ENCODE results near the gene TUFM.
"Not testable (repeated sequence)": the region's sequence is repeated elsewhere in the genome, so short reads cannot be mapped to it uniquely, and the experiment has no call there.

The TUFM gene

DNA sequence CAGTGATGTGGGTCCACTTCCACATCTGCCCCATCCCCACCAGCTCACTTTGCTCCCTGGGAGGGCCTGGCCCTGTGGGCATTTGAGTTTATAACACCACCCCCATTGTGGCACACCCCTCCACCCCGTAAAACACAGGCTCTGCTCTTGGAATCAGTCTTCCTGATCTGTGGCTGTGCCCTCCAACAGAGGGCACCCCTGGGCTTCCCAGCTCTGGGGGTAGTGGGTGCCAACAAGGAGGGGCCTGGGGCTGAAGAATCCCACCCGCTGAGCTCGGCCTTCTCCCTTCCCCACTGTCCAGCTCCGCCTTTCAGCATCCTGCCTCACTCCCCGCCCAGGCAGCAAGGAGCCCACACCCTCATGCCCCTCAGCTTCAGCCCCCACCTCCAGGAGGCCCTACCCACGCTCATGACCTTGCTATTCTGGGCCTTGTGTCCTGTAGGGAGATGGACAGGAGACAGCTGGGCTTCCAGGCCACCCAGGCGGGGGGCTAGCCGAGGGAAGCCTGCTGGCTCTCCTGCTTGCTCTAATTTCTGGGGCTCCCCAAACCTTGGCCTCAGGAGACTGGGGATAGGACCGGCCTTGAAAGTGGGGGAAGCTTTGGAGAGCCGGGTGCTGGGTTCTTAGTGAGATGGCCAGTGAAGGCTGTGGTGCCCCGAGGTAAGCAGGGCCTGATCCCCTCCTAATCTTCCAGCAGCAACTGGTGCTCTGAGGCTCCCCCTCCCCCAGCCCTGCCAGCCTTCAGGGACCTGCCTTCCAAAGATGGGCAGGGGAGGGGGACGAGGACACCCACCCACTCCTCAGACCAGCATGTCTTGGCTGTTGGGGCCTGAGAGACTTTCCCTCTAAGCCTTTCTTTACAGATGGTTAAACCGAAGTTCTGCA, 29.2 kb upstream of the TUFM start:
- no peak for DNase-seq (ENCODE audit: low read depth)

- DNase-seq (ENCODE audit: low read depth): no peak
Measured at GRCh38 chr16:28874406-28874805, 28.3 kb upstream of the TUFM start.

- DNase-seq (ENCODE audit: low read depth): peak; percentile 42
Measured at GRCh38 chr16:28873543-28874201, 27.5 kb upstream of the TUFM start.

DNA sequence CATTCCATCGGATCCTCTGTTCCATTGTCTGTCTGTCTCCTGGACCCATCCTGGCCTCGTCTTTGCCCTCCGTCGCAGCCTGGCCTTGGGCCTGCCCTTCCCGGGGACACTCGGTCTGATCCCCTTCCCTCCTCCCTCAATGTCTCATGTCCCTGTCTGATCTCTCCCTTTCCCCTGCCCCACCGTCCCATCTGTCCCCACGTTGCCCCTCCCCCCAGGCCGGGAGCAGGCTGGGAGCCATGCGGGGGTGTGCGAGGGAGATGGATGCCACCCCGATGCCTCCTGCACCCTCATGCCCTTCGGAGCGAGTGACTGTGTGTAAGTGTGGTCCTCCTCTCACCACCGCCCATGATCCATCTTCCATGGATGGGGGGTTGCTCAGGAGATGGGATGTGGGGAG, 26.8 kb upstream of the TUFM start:
- DNase-seq (ENCODE audit: low read depth): no peak

GRCh38 chr16:28869201-28869600, 23.1 kb upstream of the TUFM start:
- DNase-seq (ENCODE audit: low read depth): no peak

DNA sequence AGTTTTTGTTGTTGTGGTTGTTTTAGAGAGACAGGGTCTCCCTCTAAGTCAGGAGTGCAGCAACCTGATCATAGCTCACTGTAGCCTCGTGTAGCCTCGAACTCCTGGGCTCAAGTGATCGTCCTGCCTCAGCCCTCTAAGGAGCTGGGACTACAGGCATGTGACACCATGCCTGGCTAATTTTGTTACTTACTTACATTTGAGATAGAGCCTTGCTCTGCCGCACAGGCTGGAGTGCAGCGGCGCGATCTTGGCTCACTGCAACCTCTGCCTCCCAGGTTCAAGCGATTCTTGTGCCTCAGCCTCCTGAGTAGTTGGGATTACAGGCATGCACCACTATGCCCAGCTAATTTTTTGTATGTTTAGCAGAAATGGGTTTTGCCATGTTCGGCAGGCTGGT, 21.5 kb upstream of the TUFM start:
- not testable (repeated sequence) for DNase-seq (ENCODE audit: low read depth)

DNA sequence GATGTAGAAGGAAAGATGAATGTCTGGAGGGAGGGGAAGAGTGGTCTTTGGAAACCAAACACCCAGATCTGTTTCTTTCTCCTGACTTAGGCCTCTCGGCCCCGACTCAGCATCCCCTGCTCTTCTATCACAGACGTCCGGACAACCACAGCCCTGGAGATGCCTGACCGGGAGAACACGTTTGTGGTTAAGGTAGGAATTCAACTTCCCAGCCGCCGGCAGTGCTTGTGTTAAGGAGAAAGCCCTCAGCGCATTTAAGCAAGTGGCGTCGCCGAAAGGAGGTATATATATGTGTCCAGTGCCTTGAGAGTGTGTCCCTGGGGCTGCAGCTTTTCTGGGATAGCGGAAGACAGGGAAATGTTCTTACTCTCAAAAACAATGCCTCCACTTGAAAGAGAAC, 21.1 kb upstream of the TUFM start:
- DNase-seq (ENCODE audit: low read depth): no peak

DNA sequence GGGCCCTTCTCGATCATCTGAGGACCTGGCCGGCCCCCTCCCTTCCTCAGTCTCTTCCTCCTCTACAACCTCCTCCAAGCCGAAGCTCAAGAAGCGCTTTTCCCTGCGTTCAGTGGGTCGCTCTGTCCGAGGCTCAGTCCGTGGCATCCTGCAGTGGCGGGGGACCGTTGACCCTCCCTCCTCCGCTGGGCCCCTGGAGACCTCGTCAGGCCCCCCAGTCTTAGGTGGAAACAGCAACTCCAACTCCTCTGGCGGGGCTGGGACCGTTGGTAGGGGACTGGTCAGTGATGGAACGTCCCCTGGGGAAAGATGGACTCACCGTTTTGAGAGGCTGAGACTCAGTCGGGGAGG, 20.3 kb upstream of the TUFM start:
- no peak for DNase-seq (ENCODE audit: low read depth)

DNA sequence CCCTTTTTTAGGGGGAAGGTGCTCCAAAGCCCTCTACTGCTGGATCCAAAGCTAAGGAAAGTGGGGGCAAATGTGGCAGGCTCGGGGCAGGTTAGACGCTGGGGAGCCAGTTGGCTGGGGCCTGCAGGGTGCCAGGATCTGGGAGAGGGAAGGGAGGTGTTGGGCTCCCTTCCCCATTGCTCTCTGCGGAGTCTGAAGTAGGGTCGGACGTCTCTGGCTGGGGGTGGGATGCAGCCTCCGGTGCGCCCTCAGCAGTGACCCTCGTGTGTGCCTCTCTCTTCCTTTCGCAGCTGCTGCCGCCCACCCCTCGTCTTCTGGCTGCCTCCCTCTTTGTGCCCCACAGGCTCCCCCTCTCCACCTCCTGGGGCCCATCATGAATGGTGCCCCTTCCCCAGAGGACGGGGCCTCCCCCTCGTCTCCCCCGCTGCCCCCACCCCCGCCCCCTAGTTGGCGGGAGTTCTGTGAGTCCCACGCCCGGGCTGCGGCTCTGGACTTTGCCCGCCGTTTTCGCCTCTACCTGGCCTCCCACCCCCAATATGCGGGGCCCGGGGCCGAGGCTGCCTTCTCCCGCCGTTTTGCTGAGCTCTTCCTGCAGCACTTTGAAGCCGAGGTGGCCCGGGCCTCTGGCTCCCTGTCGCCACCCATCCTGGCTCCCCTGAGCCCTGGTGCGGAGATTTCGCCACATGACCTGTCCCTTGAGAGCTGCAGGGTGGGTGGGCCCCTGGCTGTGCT, 19.7 kb upstream of the TUFM start:
- no peak for DNase-seq (ENCODE audit: low read depth)

GRCh38 chr16:28865001-28865688, 19.0 kb upstream of the TUFM start:
- no peak for DNase-seq (ENCODE audit: low read depth)

- DNase-seq (ENCODE audit: low read depth): no peak
Measured at GRCh38 chr16:28863929-28864793, 18.0 kb upstream of the TUFM start.

DNA sequence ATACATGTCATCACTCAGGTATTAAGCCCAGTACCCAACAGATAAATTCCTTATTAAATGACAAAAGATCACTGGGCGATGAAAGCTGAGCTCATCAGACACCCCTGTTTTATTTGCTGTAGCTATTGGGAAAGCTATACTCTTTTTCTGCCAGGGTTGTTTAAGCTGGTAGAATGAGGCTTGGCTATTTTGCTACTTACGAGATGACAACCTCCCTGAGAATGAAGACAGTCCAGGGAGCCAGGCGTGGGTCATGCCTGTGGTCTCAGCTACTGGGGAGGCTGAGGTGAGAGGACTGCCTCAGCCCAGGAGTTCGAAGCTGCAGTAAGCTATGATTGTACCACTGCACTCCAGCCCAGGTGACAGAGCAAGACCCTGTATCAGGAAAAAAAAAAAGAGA, 13.2 kb upstream of the TUFM start:
- no peak for DNase-seq (ENCODE audit: low read depth)

- no peak for DNase-seq (ENCODE audit: low read depth)
Measured at GRCh38 chr16:28858421-28858820, 12.3 kb upstream of the TUFM start.

- no peak for DNase-seq (ENCODE audit: low read depth)
Measured at GRCh38 chr16:28846933-28847273, 755 bp upstream of the TUFM start.

- DNase-seq (ENCODE audit: low read depth): no peak
Measured at GRCh38 chr16:28845761-28846079, 428 bp downstream of the TUFM start.

GRCh38 chr16:28845293-28845692, 855 bp downstream of the TUFM start:
- DNase-seq (ENCODE audit: low read depth): no peak

GRCh38 chr16:28844226-28844885, 1.8 kb downstream of the TUFM start:
- DNase-seq (ENCODE audit: low read depth): no peak

- no peak for DNase-seq (ENCODE audit: low read depth)
Measured at GRCh38 chr16:28843766-28844165, 2.4 kb downstream of the TUFM start.

GRCh38 chr16:28842696-28843095, 3.5 kb downstream of the TUFM start:
- no peak for DNase-seq (ENCODE audit: low read depth)

GRCh38 chr16:28839899-28840298, 6.2 kb downstream of the TUFM start:
- DNase-seq (ENCODE audit: low read depth): no peak

- no peak for DNase-seq (ENCODE audit: low read depth)
Measured at GRCh38 chr16:28839004-28839639, 7.0 kb downstream of the TUFM start.
